PC-3 (cell line): Measurements from ENCODE around the gene ATXN3. TPM values are rescaled to one million over a fixed set of nuclear protein-coding genes. Genes with fewer than 3 reads are reported as not detected.

Experiments used
- ATAC-seq: fragments of 200-7000 bp; cut with Tn5 transposase; 2 replicates; pipeline ENCODE4 v1.9.1; 2020; ENCODE audit warnings: mild to moderate bottlenecking, moderate library complexity
- BruUV-seq: library from RNA; stranded (reverse); fragments of 400-500 nt; replicated peaks from 2 replicates; lab custom pipeline; 2021; lab: Mats Ljungman, UMichigan
- CTCF ChIA-PET: fragments of 300-600 bp; sonication (Branson Sonifier 250); formaldehyde crosslinking; loops from one replicate; lab custom pipeline; 2022; ENCODE audit warnings: antibody characterized with exemption; lab: Charles Lee
- POLR2A ChIA-PET: fragments of 300-600 bp; sonication (Branson Sonifier 250); formaldehyde crosslinking; loops from one replicate; lab custom pipeline; 2022; ENCODE audit warnings: antibody characterized with exemption; ENCODE audit not compliant: unreplicated experiment; lab: Charles Lee
- DNase-seq: peaks from one replicate; pipeline ENCODE4 v3.0.0-alpha.2; 2015
- H2AFZ ChIP-seq: fragments of 300-600 bp; sonication (generic); 2 replicates; pipeline ENCODE4 v1.6.0; 2016; ENCODE audit warnings: antibody characterized with exemption, low read length
- H3F3A ChIP-seq: fragments of 300-600 bp; sonication (generic); one replicate; pipeline ENCODE4 v1.6.0; 2017; ENCODE audit warnings: antibody characterized with exemption, low read length, control low read depth, mild to moderate bottlenecking; ENCODE audit not compliant: unreplicated experiment
- H3K27ac ChIP-seq: fragments of 300-600 bp; sonication (generic); 2 replicates; pipeline ENCODE4 v1.5.1; 2016; ENCODE audit warnings: mild to moderate bottlenecking, low read length
- H3K27me3 ChIP-seq: fragments of 300-600 bp; sonication (generic); 2 replicates; pipeline ENCODE4 v1.6.1; 2016; ENCODE audit warnings: low read length, mixed read lengths
- H3K36me3 ChIP-seq: fragments of 300-600 bp; sonication (generic); 2 replicates; pipeline ENCODE4 v1.6.1; 2016; ENCODE audit warnings: low read depth, mixed run types, low read length, mixed read lengths
- H3K4me1 ChIP-seq: fragments of 300-600 bp; sonication (generic); 2 replicates; pipeline ENCODE4 v1.5.1; 2016; ENCODE audit warnings: low read length; ENCODE audit not compliant: insufficient read depth
- H3K4me2 ChIP-seq: fragments of 300-600 bp; sonication (generic); 2 replicates; pipeline ENCODE4 v1.6.0; 2016; ENCODE audit warnings: low read length
- H3K4me3 ChIP-seq: fragments of 300-600 bp; sonication (generic); 2 replicates; pipeline ENCODE4 v1.5.1; 2016; ENCODE audit warnings: mild to moderate bottlenecking, low read length, mixed read lengths
- H3K79me2 ChIP-seq: fragments of 300-600 bp; sonication (generic); 2 replicates; pipeline ENCODE4 v1.6.1; 2017; ENCODE audit warnings: low read length, mixed read lengths
- H3K9ac ChIP-seq: fragments of 300-600 bp; sonication (generic); 2 replicates; pipeline ENCODE4 v1.6.0; 2016; ENCODE audit warnings: mild to moderate bottlenecking, low read length
- H3K9me2 ChIP-seq: fragments of 300-600 bp; sonication (generic); replicated peaks from 2 replicates; pipeline ENCODE4 v1.6.1; 2016; ENCODE audit warnings: mixed run types, low read length, mixed read lengths
- H3K9me3 ChIP-seq: fragments of 300-600 bp; sonication (generic); 2 replicates; pipeline ENCODE4 v1.6.1; 2016; ENCODE audit warnings: low read length, mixed read lengths
- H4K20me1 ChIP-seq: fragments of 300-600 bp; sonication (generic); 2 replicates; pipeline ENCODE4 v1.6.1; 2016; ENCODE audit warnings: low read length, mixed read lengths
- EZH2 ChIP-seq: fragments of 300-600 bp; sonication (generic); IDR thresholded peaks from one replicate; pipeline ENCODE4 v1.6.1; 2017; ENCODE audit warnings: antibody characterized with exemption, mild to moderate bottlenecking, low read length; ENCODE audit not compliant: unreplicated experiment
- EZH2phosphoT487 ChIP-seq: fragments of 300-600 bp; sonication (generic); IDR thresholded peaks from 2 replicates; pipeline ENCODE4 v1.6.1; 2018; ENCODE audit warnings: mild to moderate bottlenecking, antibody characterized with exemption, low read length, borderline replicate concordance
- intact Hi-C: fragments of 100-400 bp; cut with micrococcal nuclease; formaldehyde crosslinking; loops from 2 replicates; pipeline ENCODE4 v1.9.0; 2023
- total RNA-seq: library from RNA; depleted of rRNA; stranded (reverse); fragments of >200 nt; gene quantifications from 2 replicates; pipeline ENCODE4 v1.2.3, GENCODE V29; 2014
- TF ChIP-seq, protein P1 (sequence below): fragments of 300-600 bp; sonication (generic); conservative IDR thresholded peaks from 2 replicates; pipeline ENCODE4 v1.5.1; 2017; ENCODE audit warnings: antibody characterized with exemption, low read depth, mild to moderate bottlenecking, low read length

Gene ATXN3
- total RNA-seq, 1 experiment from 2014 or later: 49.3 TPM

DNA sequence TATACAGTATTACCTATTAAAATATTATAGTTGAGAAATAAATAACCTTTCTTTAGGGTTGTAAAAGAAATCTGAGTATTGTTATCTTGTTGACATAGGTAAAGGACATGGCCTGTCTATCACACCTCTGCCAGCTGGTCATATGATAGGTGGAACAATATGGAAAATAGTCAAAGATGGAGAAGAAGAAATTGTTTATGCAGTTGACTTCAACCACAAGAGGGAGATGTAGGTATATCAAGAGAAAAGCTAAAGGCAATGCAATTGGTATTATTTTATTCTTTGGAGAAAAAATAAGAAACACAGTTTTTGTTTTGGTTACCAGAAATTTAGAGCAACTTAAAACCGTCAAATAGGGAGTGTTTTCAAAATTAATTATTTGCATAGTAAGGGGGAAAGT is 28.9 kb upstream of the ATXN3 start:
- no peak overlapping the region for H3K4me3 ChIP-seq
- ATAC-seq (no peak; the same call in 1 of the 2 replicates), DNase-seq (peak; percentile 43)
- no peaks in the 10 kb centered on the region for H3K79me2 ChIP-seq
- no peaks in the 10 kb centered on the region for H3F3A ChIP-seq
- no peak for TF ChIP-seq EZH2phosphoT487
- TF ChIP-seq, protein P1, sequence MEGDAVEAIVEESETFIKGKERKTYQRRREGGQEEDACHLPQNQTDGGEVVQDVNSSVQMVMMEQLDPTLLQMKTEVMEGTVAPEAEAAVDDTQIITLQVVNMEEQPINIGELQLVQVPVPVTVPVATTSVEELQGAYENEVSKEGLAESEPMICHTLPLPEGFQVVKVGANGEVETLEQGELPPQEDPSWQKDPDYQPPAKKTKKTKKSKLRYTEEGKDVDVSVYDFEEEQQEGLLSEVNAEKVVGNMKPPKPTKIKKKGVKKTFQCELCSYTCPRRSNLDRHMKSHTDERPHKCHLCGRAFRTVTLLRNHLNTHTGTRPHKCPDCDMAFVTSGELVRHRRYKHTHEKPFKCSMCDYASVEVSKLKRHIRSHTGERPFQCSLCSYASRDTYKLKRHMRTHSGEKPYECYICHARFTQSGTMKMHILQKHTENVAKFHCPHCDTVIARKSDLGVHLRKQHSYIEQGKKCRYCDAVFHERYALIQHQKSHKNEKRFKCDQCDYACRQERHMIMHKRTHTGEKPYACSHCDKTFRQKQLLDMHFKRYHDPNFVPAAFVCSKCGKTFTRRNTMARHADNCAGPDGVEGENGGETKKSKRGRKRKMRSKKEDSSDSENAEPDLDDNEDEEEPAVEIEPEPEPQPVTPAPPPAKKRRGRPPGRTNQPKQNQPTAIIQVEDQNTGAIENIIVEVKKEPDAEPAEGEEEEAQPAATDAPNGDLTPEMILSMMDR: peak; percentile 77
- H3K36me3 ChIP-seq: peaks cover 46% of the 10 kb centered on the region
- no peak overlapping the region for H3K9ac ChIP-seq
- H4K20me1 ChIP-seq: no peaks in the 10 kb centered on the region
- BruUV-seq: no TSS peak
- ChIA-PET POLR2A (no interaction called here), CTCF (interaction anchor here (0.6 kb wide), 1 partner anchor 489 kb away, joined by 3 read pairs; no protein-coding TSS in a partner anchor)
- H3K27ac ChIP-seq: no peak overlapping the region
- no peak overlapping the region for H2AFZ ChIP-seq
- no peaks in the 10 kb centered on the region for H3K4me1 ChIP-seq
- intact Hi-C loops: loop anchor here (5.0 kb wide), 3 partner anchors 322 to 547 kb away; no protein-coding TSS in a partner anchor
- H3K9me2 ChIP-seq: no peaks in the 10 kb centered on the region
- H3K9me3 ChIP-seq: no peaks in the 10 kb centered on the region
- H3K4me2 ChIP-seq: no peak overlapping the region
- H3K27me3 ChIP-seq: no peaks in the 10 kb centered on the region

DNA sequence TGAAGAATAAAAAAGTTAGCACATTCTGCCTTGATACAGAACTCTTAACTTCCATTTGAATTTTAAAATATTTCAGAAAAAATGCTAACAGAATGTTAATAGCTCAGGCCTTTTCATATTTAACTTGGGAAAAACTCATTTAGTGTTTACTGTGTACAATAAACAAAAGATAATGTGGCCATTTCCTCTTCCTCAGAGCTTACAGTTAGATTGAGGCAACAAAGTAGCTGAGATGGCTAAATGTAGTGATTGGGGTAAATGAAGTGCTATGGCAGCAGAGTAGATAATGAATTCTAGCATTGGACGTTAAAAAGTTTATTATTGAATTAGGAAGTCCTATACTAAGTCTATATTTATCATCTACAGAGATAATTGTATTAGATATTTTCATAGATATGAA is 28.1 kb upstream of the ATXN3 start:
- Histone ChIP-seq H3K27me3 (no peaks in the 10 kb centered on the region), H3F3A (no peaks in the 10 kb centered on the region), H3K9me3 (no peaks in the 10 kb centered on the region), H3K79me2 (no peaks in the 10 kb centered on the region), H3K36me3 (peaks cover 47% of the 10 kb centered on the region), H3K9me2 (no peaks in the 10 kb centered on the region), H4K20me1 (no peaks in the 10 kb centered on the region), H2AFZ (no peak overlapping the region), H3K4me3 (no peak overlapping the region), H3K4me1 (no peaks in the 10 kb centered on the region), H3K27ac (no peak overlapping the region), H3K4me2 (no peak overlapping the region), H3K9ac (no peak overlapping the region)
- DNase-seq (no peak), ATAC-seq (no peak)
- intact Hi-C loops: no loop called here
- CTCF ChIA-PET: no interaction called here
- POLR2A ChIA-PET: interaction anchor here (0.6 kb wide), 1 partner anchor 614 kb away, joined by 3 read pairs; the partner anchor contains the start of gene LGMN
- no TSS peak for BruUV-seq
- TF ChIP-seq EZH2 (no peak), EZH2phosphoT487 (no peak)
- TF ChIP-seq, protein P1: no peak

DNA sequence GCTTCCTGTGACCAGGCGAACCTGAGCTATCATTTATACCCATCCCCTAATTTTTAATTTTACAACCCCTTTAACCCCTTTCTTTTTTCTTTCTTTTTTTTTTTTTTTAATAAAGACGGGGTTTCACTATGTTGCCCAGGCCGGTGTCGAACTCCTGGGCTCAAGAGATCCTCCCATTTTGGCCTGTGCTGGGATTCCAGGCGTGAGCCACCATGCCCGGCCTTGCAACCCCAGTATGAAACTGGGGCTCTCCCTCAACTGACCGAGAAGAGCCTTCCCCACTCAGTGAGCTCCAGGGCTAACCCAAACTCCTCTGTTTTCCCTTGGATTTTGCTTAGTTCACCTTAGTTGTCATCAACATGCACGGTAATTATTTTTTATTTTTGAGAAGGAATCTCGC is 16.4 kb upstream of the ATXN3 start:
- CTCF ChIA-PET: no interaction called here
- Histone ChIP-seq H3K4me2 (peak overlapping the region; percentile 90), H3K9ac (peak overlapping the region; percentile 99), H3K79me2 (peaks cover 62% of the 10 kb centered on the region), H3K36me3 (peaks cover 13% of the 10 kb centered on the region; the same call in 1 of the 2 replicates), H3F3A (no peaks in the 10 kb centered on the region), H3K4me3 (peak overlapping the region; percentile 99), H4K20me1 (no peaks in the 10 kb centered on the region), H3K9me3 (no peaks in the 10 kb centered on the region), H3K27ac (no peak overlapping the region), H3K27me3 (no peaks in the 10 kb centered on the region), H2AFZ (peak overlapping the region; percentile 96), H3K9me2 (no peaks in the 10 kb centered on the region), H3K4me1 (peaks cover 14% of the 10 kb centered on the region; the same call in 1 of the 2 replicates)
- DNase-seq (no peak), ATAC-seq (no peak)
- BruUV-seq: no TSS peak
- intact Hi-C loops: no loop called here
- TF ChIP-seq EZH2phosphoT487: no peak
- TF ChIP-seq, protein P1: no peak
- no peak for TF ChIP-seq EZH2
- POLR2A ChIA-PET: no interaction called here
